HG03442 (cell line): ENCODE results near the gene WNT2.
"Not testable (repeated sequence)": the region's sequence is repeated elsewhere in the genome, so short reads cannot be mapped to it uniquely, and the experiment has no call there.

Source experiments
- ATAC-seq: cut with Tn5 transposase; IDR thresholded peaks from one replicate; pipeline ENCODE4 v1.9.1; 2021; ENCODE audit warnings: mild to moderate bottlenecking, moderate library complexity; ENCODE audit not compliant: unreplicated experiment

Gene WNT2

GRCh38 chr7:117312593-117313580 is 10.0 kb downstream of the WNT2 start:
- ATAC-seq, result no peak

DNA sequence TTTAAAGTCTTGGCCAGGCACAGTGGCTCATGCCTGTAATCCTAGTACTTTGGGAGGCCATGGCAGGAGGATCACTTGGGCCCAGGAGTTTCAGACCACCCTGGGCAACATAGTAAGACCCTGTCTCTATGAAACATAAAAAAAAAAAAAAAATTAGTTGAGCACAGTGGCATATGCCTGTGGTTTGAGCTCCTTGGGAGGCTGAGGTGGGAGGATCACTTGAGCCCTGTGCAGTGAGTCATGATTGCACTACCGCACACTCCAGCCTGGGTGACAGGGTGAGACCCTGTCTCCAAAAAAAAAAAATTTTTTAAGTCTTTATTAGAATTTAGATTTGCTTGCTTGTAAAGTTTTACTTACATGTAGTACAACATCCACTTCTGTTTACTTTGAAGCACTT is 14.0 kb downstream of the WNT2 start:
- ATAC-seq, result no peak

GRCh38 chr7:117302396-117302795 is 20.5 kb downstream of the WNT2 start:
- no peak for ATAC-seq

- ATAC-seq, result not testable (repeated sequence)
These were observed 22.4 kb downstream of the WNT2 start for GRCh38 chr7:117300506-117300905.

DNA sequence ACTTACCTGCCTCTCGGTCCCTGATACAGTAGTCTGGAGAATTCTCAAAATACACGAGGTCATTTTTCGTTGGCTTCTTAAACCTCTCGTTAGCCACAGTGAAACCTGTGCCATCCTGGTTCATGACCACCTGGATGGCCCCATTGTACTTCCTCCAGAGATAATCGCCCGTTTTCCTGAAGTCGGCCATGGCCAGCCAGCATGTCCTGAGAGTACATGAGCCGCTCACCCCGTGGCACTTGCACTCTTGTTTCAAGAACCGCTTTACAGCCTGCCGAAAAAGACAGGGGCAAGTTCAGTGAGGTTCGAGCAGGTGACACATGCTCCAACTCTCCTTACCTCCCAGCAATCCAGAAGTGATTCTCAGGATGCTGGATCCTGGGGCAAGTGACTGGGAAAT is 25.3 kb downstream of the WNT2 start:
- no peak for ATAC-seq

DNA sequence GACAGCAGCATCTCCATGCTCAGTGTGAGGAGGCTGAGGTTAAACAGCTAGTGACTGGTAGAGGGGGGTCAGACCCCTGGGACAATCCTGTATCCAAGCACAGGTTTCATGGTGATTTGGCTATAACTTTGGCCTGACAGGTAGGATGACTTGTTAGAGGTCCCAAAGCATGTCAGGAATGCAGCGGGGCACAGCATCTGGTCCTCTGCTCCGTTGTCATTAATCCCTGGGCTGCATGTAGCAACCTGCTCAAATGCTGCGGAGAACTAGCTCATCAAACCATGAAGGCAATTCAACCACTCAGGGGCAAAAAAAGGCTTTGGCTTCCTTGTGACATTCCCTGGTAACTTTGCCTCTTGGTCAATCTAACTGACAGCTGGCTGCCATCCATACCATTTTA is 26.8 kb downstream of the WNT2 start:
- no peak for ATAC-seq

GRCh38 chr7:117285826-117286225 is 37.0 kb downstream of the WNT2 start:
- ATAC-seq, result no peak

DNA sequence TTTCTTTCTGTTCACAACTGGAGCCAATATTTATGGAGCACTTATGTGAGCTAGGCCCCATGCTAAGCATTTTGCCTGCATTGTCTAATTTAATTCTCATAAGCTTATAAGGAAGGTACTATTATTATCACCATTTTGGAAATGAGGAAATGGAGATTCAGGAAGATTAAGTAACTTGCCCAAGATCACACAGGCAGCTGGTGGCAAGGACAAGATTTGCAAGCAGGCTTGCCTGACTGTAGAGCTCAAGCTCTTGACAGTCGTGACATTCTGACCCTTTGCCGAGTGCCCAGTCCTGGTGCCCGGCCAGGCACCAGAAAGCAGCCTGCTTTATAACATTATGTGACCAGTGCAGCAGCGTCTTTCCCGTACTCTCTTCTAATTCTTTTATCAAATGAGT is 38.2 kb downstream of the WNT2 start:
- ATAC-seq, result no peak

GRCh38 chr7:117283779-117284178 is 39.1 kb downstream of the WNT2 start:
- ATAC-seq, result no peak

DNA sequence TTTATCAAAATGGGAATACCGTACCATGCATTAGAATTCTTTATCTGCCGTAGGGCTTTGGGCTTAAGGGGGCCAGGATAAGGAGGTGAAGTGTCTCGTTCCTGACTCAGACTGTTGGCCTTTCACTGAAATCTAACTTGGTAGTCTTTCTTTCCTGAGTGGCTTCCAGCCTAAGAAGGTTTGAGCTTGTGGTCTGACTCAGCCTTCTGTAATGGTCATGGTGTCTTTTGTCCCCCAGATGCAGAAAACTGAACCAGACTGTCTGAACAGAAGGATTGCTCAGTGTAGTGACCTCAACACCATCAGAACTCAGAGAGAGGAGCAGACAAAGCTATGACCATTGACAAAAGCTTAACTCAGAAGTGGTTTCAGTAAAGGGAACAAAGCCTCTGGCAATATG is 39.5 kb downstream of the WNT2 start:
- ATAC-seq, result no peak

DNA sequence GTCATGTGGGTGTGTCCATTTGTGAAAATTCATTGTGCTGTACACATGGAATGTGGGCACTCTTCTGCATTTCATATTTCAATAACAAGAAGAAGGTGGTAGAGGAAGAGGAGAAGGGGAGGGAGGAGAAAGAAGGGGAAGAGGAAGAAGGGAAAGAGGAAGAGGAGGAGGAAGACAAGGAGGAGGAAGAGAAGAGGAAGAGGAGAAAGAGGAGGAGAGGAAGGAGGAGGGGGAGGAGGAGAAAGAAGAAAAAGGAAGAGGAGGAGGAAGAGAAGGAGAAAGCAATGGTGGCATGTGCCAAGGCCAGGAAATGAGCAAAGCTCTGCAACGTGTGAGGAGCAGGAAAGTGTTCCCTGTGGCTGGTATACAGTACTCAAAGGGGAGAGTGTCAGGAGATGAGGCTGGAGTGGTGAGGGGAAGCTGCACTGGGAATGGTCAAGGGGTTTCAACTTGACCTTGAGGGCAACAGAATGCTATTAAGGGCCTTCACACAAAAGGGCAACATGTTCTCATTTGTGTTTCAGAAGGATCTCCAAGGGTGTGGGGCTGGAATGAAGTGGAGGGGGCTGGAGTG is 40.5 kb downstream of the WNT2 start:
- ATAC-seq, result no peak

DNA sequence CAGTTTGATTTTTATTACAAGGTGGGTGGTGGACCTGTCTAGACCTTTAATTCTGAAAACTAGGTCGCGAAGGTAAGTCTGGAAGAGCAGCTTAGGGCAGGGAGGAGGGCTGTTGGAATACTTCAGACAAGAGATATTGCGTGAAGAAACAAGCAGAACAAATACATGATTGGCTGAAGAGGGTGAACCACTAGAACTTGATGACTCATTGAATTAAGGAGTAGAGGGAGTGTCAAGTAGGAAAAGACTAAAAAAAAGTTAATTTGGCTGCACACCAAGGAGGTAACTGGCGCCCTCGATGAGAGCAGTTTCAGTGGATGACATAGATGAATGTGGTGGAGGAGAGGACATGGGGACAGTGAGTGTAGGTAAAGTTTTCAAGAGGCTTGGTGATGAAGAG is 41.3 kb downstream of the WNT2 start:
- no peak for ATAC-seq

GRCh38 chr7:117279931-117280557 is 42.8 kb downstream of the WNT2 start:
- no peak for ATAC-seq

DNA sequence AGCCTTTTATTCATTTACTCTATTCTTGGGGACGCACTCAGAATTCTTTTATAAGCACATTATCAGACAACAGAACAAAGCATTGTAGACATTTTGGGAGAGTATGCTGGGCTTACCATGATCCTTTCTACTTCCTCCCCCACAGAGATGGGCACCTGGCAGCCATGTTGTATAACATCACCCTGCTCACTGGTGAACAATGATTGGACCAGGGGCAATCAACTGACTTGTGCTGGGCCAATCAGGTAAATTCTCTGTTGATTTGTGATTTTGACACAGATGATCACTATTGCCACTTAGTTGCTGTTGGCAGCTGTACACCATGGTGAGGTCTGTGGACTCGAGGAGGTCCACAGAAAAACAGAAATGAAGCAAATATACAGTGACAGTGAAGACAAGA is 43.7 kb downstream of the WNT2 start:
- no peak for ATAC-seq

- ATAC-seq, result no peak
These were observed 44.8 kb downstream of the WNT2 start for GRCh38 chr7:117278040-117278439.

DNA sequence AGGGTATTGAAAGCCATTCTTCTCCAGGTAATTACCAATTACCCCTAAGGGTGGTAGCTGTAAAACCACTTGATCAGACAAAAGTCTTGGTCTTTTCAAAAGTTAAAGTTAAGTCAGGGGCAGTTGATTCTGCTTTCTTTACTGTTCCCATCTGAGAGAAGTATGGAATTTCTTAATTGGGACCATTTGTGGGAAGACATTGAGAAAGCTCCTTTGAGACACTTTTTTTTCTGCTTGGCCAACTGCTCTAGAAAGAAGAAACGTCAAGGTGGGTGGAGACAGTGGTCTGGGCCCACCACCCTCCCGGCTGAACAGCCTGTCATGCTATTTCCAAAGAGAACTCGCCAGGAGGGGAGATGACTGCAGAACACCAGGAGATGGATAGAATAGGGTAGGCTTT is 45.3 kb downstream of the WNT2 start:
- no peak for ATAC-seq

DNA sequence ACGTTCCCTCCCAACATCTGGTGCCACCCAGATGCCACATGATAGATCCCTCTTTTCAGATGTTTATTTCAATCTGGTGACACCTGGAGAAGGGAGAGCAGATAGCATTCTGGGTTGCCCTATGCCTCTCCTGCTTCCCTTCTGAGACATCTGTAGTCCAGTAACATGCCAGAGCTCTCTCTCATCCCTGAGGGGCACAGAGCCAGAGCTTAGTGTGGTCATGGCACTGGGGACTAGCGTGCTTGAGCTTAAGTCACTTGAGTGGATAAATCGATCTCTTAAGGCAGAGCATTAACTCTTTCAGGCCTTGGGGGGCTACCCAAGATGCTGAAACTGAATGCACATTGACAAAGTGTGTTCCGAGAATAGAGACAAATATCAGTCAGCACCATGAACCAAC is 47.9 kb downstream of the WNT2 start:
- no peak for ATAC-seq

DNA sequence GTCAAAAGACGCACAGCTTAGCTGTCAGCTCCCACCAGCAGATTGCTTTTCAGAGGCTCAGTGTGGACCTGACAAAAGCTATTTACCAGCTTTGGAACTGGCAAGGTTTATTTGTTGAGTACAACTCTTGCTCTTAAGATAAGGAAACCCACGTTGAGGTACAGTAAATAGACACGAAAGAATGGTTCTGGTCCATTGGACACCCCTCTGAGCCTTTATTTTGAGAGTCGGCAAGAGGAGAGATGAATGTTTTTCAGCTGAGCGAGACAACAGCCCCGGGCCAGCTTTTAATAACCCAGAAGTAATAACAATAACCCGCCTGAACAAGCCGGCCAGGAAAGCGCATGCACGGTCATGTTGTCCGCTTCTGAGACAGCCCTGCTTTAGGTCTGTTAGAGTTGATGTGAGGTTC is 49.0 kb downstream of the WNT2 start:
- no peak for ATAC-seq

DNA sequence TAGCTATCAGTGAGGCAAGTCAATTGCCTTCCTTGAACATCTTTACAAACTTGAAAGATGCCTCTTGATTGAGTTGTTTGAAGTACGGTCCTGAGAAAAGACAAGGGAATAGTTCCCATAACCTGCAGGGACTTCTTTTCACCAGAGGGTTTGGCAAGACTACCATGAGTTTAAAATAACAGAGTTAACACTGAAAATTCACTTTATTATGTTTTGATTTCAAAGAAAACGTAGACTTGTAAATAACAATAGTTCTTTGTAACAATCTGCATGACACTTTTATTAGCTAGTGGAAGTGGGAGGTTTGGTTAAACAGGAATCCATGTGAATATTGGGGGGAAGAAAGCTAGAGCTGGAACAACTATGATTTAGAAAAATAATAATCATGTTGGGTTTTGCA is 49.5 kb downstream of the WNT2 start:
- ATAC-seq, result no peak

DNA sequence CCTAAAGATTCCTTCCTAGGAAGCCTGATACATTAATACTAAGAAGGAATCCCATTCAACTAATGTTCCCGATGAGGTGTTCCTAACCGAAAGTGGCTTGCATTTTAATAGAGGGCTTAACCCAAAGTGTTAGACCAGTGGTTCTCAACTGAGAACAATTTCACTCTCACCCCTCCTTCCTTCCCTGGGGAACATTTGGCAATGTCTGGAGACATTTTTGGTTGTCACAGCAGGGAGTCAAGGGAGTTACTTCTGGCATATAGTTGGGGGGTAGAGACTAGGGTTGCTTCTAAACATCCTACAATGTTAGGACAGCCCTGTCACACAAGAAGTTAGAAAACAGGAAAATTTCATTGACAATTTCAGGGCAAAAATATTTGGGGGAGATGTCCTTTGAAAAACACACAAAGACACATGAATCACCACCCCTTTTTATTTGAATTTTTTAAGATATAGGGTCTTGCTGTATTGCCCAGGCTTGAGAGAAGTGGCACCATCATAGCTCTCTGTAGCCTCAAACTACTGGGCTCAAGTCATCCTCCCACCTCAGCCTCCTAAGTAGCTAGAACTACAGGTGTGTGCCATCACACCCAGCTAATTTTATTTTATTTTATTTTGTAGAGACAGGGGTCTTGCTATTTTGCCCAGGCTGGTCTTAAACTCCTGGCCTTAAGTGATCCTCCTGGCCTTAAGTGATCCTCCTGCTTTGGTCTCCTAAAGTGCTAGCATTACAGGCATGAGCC is 50.7 kb downstream of the WNT2 start:
- ATAC-seq, result no peak

GRCh38 chr7:117271566-117271965 is 51.3 kb downstream of the WNT2 start:
- no peak for ATAC-seq
